Measurements from ENCODE around the gene NWD2.

- TF ChIP-seq CTCF (conservative IDR thresholded peaks at IDR 0.05 in 1 of 2, IDR thresholded peaks at IDR 0.05 in 1 of 2; ENCODE audit: low read depth in 1 of 2, low read length in 2 of 2) = no peak
- no peak for TF ChIP-seq EZH2 (IDR thresholded peaks at IDR 0.05; ENCODE audit: low read length, missing control alignments)
Observed at GRCh38 chr4:37470245-37470644, 225.7 kb downstream of the NWD2 start.

Measured in fibroblast of lung (primary cell).